Myocyte (in vitro differentiated cells): ENCODE results near the gene DSCAM. TPM values are rescaled to one million over a fixed set of nuclear protein-coding genes. Genes with fewer than 3 reads are reported as not detected.

Experiments used
- DNase-seq: peaks from one replicate; pipeline ENCODE4 v3.0.0-alpha.2; 2012; ENCODE audit warnings: low read depth
- total RNA-seq: library from RNA; depleted of rRNA; stranded (reverse); fragments of >200 nt; gene quantifications from 2 replicates; pipeline ENCODE4 v1.2.3, GENCODE V29; 2014

The DSCAM gene
- total RNA-seq, 1 donor from 2014 or later, result not detected

DNA sequence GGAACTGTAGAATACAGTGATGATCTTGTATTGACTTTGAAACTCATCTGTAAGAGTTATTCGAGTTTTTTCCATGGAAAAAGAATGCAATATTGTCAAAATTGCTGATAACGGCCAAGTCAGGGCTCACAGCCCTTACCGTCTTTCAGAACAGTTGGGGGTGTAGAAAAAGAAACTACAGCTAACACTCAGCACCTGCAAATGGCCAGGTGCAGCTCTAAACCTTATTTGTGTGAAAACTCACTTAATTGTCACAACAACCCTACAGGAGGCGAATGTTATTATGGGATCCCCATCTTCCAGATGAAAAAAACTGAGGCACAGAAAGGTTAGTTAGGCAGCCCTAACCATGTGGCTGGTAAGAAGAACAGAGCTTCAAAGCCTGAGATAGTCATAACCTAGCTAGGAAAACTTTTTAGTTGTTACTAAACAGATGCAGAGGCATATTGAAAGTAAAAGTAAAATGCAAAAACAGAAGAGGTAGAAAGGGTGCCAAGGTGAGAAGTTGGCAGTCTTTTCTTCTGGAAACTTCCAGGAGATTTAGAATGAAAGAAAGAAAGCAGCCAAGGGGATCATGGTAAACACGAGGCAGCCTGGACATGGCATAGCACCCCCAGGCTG, 76.4 kb downstream of the DSCAM start:
- no peak for DNase-seq

DNA sequence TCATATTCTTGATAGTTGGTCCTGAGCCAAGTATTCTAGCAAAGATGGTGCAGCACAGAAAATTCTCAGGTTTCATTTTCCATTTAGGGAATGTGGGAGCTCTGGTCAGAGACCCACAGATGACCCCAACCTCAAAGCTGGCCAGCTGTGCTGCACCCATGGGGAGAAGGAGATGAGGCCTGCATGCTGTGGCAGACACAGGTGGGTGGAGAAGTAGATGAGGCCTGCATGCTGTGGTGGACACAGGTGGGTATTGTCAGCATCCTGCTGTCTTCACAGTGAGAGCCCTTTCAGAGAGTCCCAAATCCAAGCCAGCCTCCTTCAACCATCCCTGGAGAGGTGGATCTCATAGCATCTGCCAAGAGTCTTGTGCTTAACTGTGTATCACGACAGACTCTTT, 77.7 kb downstream of the DSCAM start:
- DNase-seq, result no peak

GRCh38 chr21:40768056-40768455, 78.9 kb downstream of the DSCAM start:
- DNase-seq, result no peak

GRCh38 chr21:40766381-40766780, 80.6 kb downstream of the DSCAM start:
- no peak for DNase-seq

DNA sequence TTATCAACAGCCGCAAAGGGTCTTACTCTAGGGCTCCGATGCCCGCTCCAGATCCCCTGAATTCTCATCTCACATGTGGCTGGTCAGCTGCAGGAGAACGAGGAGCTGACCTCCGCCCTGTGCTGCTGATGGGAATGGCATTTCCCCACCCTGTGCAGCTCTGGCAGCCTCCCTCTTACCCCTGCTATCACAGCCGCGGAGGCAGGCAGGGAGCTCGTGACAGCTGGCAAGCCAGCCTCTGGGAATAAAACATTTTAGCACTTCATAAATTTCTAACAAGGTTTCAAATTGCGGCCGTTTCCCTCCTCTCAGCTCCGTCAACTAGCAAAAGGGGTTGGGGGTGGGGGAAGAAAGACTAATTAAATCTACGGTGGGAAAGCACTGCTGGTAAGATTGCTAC, 81.1 kb downstream of the DSCAM start:
- no peak for DNase-seq

GRCh38 chr21:40760821-40761220, 86.1 kb downstream of the DSCAM start:
- no peak for DNase-seq

- DNase-seq, result no peak
These were observed 87.9 kb downstream of the DSCAM start for GRCh38 chr21:40759061-40759460.

- no peak for DNase-seq
These were observed 89.6 kb downstream of the DSCAM start for GRCh38 chr21:40757366-40757765.

GRCh38 chr21:40754466-40754865, 92.5 kb downstream of the DSCAM start:
- DNase-seq, result no peak

GRCh38 chr21:40753756-40754155, 93.2 kb downstream of the DSCAM start:
- no peak for DNase-seq

DNA sequence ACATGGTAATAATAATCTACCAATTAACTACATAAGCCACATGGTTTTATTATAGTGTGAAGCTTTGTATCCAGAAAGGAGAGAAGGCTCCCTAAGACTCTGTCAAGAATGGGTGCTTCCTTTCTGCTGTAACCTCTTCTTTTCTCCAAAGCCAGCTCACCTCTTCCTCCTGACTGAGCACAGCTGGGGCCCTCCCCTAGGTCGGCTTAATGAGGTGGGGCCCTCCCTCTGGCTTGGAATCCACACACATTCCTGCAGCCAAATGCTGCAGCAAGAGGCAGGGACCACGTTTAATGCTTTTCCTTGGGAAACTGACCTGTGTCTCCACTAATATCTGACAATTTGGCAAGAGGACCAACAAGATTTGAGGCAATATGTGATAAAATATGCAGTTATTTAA, 94.8 kb downstream of the DSCAM start:
- no peak for DNase-seq

- no peak for DNase-seq
These were observed 95.7 kb downstream of the DSCAM start for GRCh38 chr21:40751221-40751620.

GRCh38 chr21:40736145-40736544, 110.8 kb downstream of the DSCAM start:
- no peak for DNase-seq

- no peak for DNase-seq
These were observed 113.9 kb downstream of the DSCAM start for GRCh38 chr21:40733024-40733397.

GRCh38 chr21:40732253-40733023, 114.5 kb downstream of the DSCAM start:
- DNase-seq, result no peak

DNA sequence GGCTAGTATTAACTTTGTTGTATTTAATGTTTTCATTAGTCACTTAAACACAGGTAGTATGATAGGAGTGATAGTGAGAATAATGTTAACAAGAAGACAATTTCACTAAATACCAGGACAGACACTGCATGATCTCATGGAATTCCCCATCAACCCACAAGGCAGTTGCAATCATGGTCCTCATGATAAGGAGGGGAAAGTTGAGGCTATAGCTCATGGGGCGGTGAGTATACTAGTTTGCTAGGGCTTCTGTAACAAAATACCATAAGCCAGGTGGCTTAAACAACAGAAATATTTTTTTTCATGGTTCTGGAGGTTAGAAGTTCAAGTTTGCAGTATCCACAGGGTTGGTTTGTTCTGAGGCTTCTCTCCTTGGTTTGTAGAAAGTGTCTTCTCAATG, 115.8 kb downstream of the DSCAM start:
- DNase-seq, result no peak

DNA sequence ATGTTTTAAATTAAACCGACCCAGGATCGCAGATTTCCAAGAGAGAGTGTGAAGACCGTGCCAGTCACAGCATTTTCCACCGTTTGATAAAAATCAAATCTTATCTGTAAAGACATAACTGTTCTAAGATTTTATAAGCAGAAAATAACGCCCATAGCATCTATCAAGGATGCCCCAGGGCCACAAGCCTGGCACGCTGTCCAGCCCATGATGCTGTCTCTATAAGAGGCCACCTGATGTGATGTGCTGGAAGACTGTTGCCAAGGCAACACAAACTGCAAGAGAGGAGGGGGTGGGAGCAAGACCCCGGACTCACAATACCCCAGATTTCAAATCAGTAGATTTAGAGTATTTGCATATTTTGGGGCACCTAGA, 116.5 kb downstream of the DSCAM start:
- no peak for DNase-seq

- no peak for DNase-seq
These were observed 117.1 kb downstream of the DSCAM start for GRCh38 chr21:40729761-40730425.

- no peak for DNase-seq
These were observed 123.0 kb downstream of the DSCAM start for GRCh38 chr21:40723966-40724365.

GRCh38 chr21:40723317-40723716, 123.6 kb downstream of the DSCAM start:
- DNase-seq, result no peak

GRCh38 chr21:40719615-40720014, 127.3 kb downstream of the DSCAM start:
- no peak for DNase-seq

GRCh38 chr21:40717028-40717427, 129.9 kb downstream of the DSCAM start:
- DNase-seq, result no peak

GRCh38 chr21:40714536-40714935, 132.4 kb downstream of the DSCAM start:
- no peak for DNase-seq
